ENCODE results near the gene CRABP2. TPM values are rescaled to one million over a fixed set of nuclear protein-coding genes. Genes with fewer than 3 reads are reported as not detected.
A peak's percentile ranks its signal among the peaks of the same experiment; 100 is the strongest.

CRABP2 gene
- total and polyA plus RNA-seq, 2 of the 13 experiments (the other 11 are each of a cell fraction or from before 2014, with no cell fraction given): 0.40 to 0.60 TPM

GRCh38 chr1:156659988-156660751 is 45.2 kb downstream of the CRABP2 start (continued):
- TF ChIP-seq AKNA (CRISPR knock-in tag; IDR thresholded peaks at IDR 0.05; ENCODE audit: borderline replicate concordance): no peak
- no peak for TF ChIP-seq CHCHD3 (CRISPR knock-in tag; IDR thresholded peaks at IDR 0.05)
- no peak for TF ChIP-seq TCF12 (IDR thresholded peaks at IDR 0.05)
- no peak for TF ChIP-seq TCF12 (CRISPR knock-in tag; IDR thresholded peaks at IDR 0.05)
- TF ChIP-seq PTBP1 (IDR thresholded peaks at IDR 0.05; ENCODE audit: low read depth, low read length, poor library complexity, severe bottlenecking): no peak
- no peak for TF ChIP-seq ZNF761 (CRISPR knock-in tag; conservative IDR thresholded peaks at IDR 0.05)
- peak; percentile 89 for TF ChIP-seq JUN (CRISPR knock-in tag; IDR thresholded peaks at IDR 0.05)
- TF ChIP-seq ZNF788 (CRISPR knock-in tag; IDR thresholded peaks at IDR 0.05; ENCODE audit: borderline replicate concordance): peak; percentile 23; the same call in 1 of the 2 replicates
- TF ChIP-seq ZNF496 (CRISPR knock-in tag; IDR thresholded peaks at IDR 0.05; ENCODE audit: insufficient replicate concordance): no peak
- peak; percentile 67; the same call in 1 of the 2 replicates for TF ChIP-seq TFDP2 (CRISPR knock-in tag; IDR thresholded peaks at IDR 0.05)
- no peak for TF ChIP-seq PLRG1 (conservative IDR thresholded peaks at IDR 0.05)
- TF ChIP-seq PRDM10 (CRISPR knock-in tag; IDR thresholded peaks at IDR 0.05; ENCODE audit: low read depth): peak; percentile 66
- peak; percentile 64; the same call in 1 of the 2 replicates for TF ChIP-seq SKIL (CRISPR knock-in tag; IDR thresholded peaks at IDR 0.05; ENCODE audit: borderline replicate concordance)
- TF ChIP-seq TFE3 (CRISPR knock-in tag; IDR thresholded peaks at IDR 0.05): peak; percentile 60
- TF ChIP-seq MAFF (IDR thresholded peaks at IDR 0.05; ENCODE audit: low read depth, low read length): no peak
